Mesendoderm (in vitro differentiated cells): ENCODE data around the gene SLC35C1.
"Not testable (repeated sequence)": the region's sequence is repeated elsewhere in the genome, so short reads cannot be mapped to it uniquely, and the experiment has no call there.

Experiments
- DNase-seq: peaks from one replicate; pipeline ENCODE4 v3.0.0; 2013
- H2AK5ac ChIP-seq: 2 replicates; pipeline ENCODE4 v1.6.1; 2013; ENCODE audit warnings: low read length, inconsistent platforms
- H2BK120ac ChIP-seq: 2 replicates; pipeline ENCODE4 v1.6.1; 2013; ENCODE audit warnings: low read depth, mild to moderate bottlenecking, low read length, moderate library complexity, mixed read lengths
- H2BK15ac ChIP-seq: replicated peaks from 2 replicates; pipeline ENCODE4 v1.6.1; 2013; ENCODE audit warnings: low read depth, mild to moderate bottlenecking, moderate library complexity
- H2BK5ac ChIP-seq: 2 replicates; pipeline ENCODE4 v1.6.1; 2013; ENCODE audit warnings: low read length, inconsistent platforms
- H3K18ac ChIP-seq: 2 replicates; pipeline ENCODE4 v1.6.1; 2013; ENCODE audit warnings: mild to moderate bottlenecking, low read length, mixed read lengths
- H3K23ac ChIP-seq: one replicate; pipeline ENCODE4 v1.6.1; 2013; ENCODE audit warnings: low read length
- H3K27ac ChIP-seq: 2 replicates; pipeline ENCODE4 v1.5.1; 2013; ENCODE audit warnings: low read depth, mild to moderate bottlenecking, inconsistent platforms, low read length, moderate library complexity
- H3K27me3 ChIP-seq: 2 replicates; pipeline ENCODE4 v1.6.1; 2013; ENCODE audit warnings: low read length, control low read depth, mild to moderate bottlenecking, inconsistent platforms; ENCODE audit not compliant: insufficient read depth, poor library complexity
- H3K36me3 ChIP-seq: 2 replicates; pipeline ENCODE4 v1.6.1; 2013; ENCODE audit warnings: low read length, inconsistent platforms; ENCODE audit not compliant: control insufficient read depth, insufficient read depth
- H3K4ac ChIP-seq: one replicate; pipeline ENCODE4 v1.6.1; 2013; ENCODE audit warnings: low read depth, mild to moderate bottlenecking, low read length, moderate library complexity
- H3K4me1 ChIP-seq: 2 replicates; pipeline ENCODE4 v1.6.1; 2013; ENCODE audit warnings: low read depth, low read length, inconsistent platforms; ENCODE audit not compliant: control insufficient read depth
- H3K4me2 ChIP-seq: 2 replicates; pipeline ENCODE4 v1.6.1; 2013; ENCODE audit warnings: low read length
- H3K4me3 ChIP-seq: 2 replicates; pipeline ENCODE4 v1.5.1; 2013; ENCODE audit warnings: mild to moderate bottlenecking, low read length
- H3K56ac ChIP-seq: one replicate; pipeline ENCODE4 v1.6.1; 2013; ENCODE audit warnings: low read length
- H3K79me1 ChIP-seq: 2 replicates; pipeline ENCODE4 v1.6.1; 2013; ENCODE audit warnings: low read length, inconsistent platforms
- H3K79me2 ChIP-seq: 2 replicates; pipeline ENCODE4 v1.6.1; 2013; ENCODE audit warnings: mild to moderate bottlenecking, low read length; ENCODE audit not compliant: control insufficient read depth, insufficient read depth
- H3K9ac ChIP-seq: 2 replicates; pipeline ENCODE4 v1.6.1; 2013; ENCODE audit warnings: low read length, inconsistent platforms
- H4K5ac ChIP-seq: one replicate; pipeline ENCODE4 v1.6.1; 2013; ENCODE audit warnings: low read length
- H4K8ac ChIP-seq: one replicate; pipeline ENCODE4 v1.6.1; 2013; ENCODE audit warnings: low read depth, mild to moderate bottlenecking, control low read depth, low read length, moderate library complexity
- WGBS: extraction: QIAGEN DNeasy Blood & Tissue Kit; methylation state at CpG from one replicate; pipeline ENCODE4 v1.1.7; 2013; ENCODE audit warnings: low lambda C conversion rate, missing lambda C conversion rate; ENCODE audit not compliant: insufficient coverage; ENCODE audit errors: extremely low coverage; 5-methylcytosine and 5-hydroxymethylcytosine counted together

The SLC35C1 gene

GRCh38 chr11:45817191-45817590 lies 12.2 kb downstream of the SLC35C1 start:
- WGBS = no CpG with 5 or more reads among the region's 7 CpGs
- H3K56ac ChIP-seq = no peak overlapping the region

DNA sequence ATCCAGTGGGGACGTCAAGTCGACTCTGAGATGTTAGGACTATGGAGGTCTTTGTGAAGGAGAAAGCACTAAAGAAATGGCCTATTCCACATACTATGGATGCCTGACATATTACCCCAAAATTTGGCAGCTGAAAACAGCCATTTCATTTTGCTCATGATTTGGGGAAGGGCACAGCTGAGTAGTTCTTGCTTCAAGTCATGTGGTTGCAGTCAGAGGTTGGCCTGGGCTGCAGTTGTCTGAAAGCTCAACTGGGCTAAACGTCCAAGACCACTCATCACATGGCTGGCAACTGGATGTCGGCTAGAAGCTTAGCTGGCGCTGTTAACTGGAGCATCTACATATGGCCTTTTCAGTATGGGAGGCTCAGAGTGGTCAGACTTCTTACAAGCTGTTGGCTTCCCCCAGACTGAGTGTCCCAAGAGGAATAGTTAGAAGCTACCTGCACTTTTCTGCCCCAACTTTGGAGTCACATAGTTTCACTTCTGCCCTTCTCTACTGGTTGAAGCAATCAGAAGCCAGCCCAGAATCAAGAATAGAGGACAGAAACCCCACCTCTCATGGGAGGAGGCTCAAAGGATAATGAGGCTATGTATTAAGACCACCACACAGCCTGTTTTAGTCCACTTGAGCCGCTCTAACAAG lies 14.1 kb downstream of the SLC35C1 start:
- Histone ChIP-seq H2BK15ac (no peak overlapping the region), H4K5ac (no peak overlapping the region), H3K18ac (no peak overlapping the region), H3K4me2 (no peak overlapping the region), H3K4me3 (no peak overlapping the region), H3K23ac (no peak overlapping the region), H3K9ac (no peak overlapping the region), H3K56ac (no peak overlapping the region), H3K79me2 (no peaks in the 10 kb centered on the region), H3K4ac (no peak overlapping the region), H4K8ac (no peak overlapping the region), H3K27ac (no peak overlapping the region), H3K27me3 (no peaks in the 10 kb centered on the region), H3K4me1 (no peaks in the 10 kb centered on the region), H2BK120ac (no peak overlapping the region), H2AK5ac (no peak overlapping the region), H2BK5ac (no peak overlapping the region), H3K79me1 (no peaks in the 10 kb centered on the region), H3K36me3 (no peaks in the 10 kb centered on the region)
- no CpG with 5 or more reads among the region's 6 CpGs for WGBS
- no peak for DNase-seq

More at GRCh38 chr11:45817191-45817590, 12.2 kb downstream of the SLC35C1 start:
- no peaks in the 10 kb centered on the region for H3K27me3 ChIP-seq
- H3K4me2 ChIP-seq = no peak overlapping the region
- H3K36me3 ChIP-seq = no peaks in the 10 kb centered on the region
- H3K23ac ChIP-seq = no peak overlapping the region
- H3K27ac ChIP-seq = no peak overlapping the region
- no peaks in the 10 kb centered on the region for H3K79me1 ChIP-seq
- H2BK120ac ChIP-seq = no peak overlapping the region
- no peak overlapping the region for H4K8ac ChIP-seq
- no peak overlapping the region for H2BK15ac ChIP-seq
- H3K79me2 ChIP-seq = no peaks in the 10 kb centered on the region
- H3K4me3 ChIP-seq = no peak overlapping the region
- H2BK5ac ChIP-seq = no peak overlapping the region
- H3K9ac ChIP-seq = no peak overlapping the region
- H3K4me1 ChIP-seq = no peaks in the 10 kb centered on the region
- H2AK5ac ChIP-seq = no peak overlapping the region
- H3K18ac ChIP-seq = no peak overlapping the region
- no peak for DNase-seq
- H3K4ac ChIP-seq = no peak overlapping the region
- no peak overlapping the region for H4K5ac ChIP-seq

- H3K4me1 ChIP-seq = no peaks in the 10 kb centered on the region
- no peak overlapping the region for H2BK5ac ChIP-seq
- H3K18ac ChIP-seq = no peak overlapping the region
- no peak overlapping the region for H3K4ac ChIP-seq
- H4K5ac ChIP-seq = no peak overlapping the region
- no CpG with 5 or more reads among the region's 5 CpGs for WGBS
- H4K8ac ChIP-seq = no peak overlapping the region
- no peak overlapping the region for H3K27ac ChIP-seq
- no peaks in the 10 kb centered on the region for H3K79me2 ChIP-seq
- H3K9ac ChIP-seq = no peak overlapping the region
- H3K27me3 ChIP-seq = no peaks in the 10 kb centered on the region
- no peak overlapping the region for H2AK5ac ChIP-seq
- H2BK120ac ChIP-seq = no peak overlapping the region
- H3K4me3 ChIP-seq = no peak overlapping the region
- no peak for DNase-seq
- H3K79me1 ChIP-seq = no peaks in the 10 kb centered on the region
- no peak overlapping the region for H3K4me2 ChIP-seq
- H3K36me3 ChIP-seq = no peaks in the 10 kb centered on the region
- no peak overlapping the region for H3K56ac ChIP-seq
- no peak overlapping the region for H2BK15ac ChIP-seq
- no peak overlapping the region for H3K23ac ChIP-seq
Measured at GRCh38 chr11:45820211-45820857, 15.4 kb downstream of the SLC35C1 start.

- H3K4me2 ChIP-seq, DNase-seq, H3K4ac ChIP-seq, H3K23ac ChIP-seq, H3K79me1 ChIP-seq, H2AK5ac ChIP-seq, H3K18ac ChIP-seq, H2BK15ac ChIP-seq, H3K56ac ChIP-seq, H3K27me3 ChIP-seq, H2BK5ac ChIP-seq, H4K5ac ChIP-seq, H3K79me2 ChIP-seq, H3K27ac ChIP-seq, H2BK120ac ChIP-seq, H3K4me1 ChIP-seq, H4K8ac ChIP-seq, H3K36me3 ChIP-seq, H3K9ac ChIP-seq, H3K4me3 ChIP-seq: not testable (repeated sequence)
- WGBS = no CpG with 5 or more reads among the region's 7 CpGs
Measured at GRCh38 chr11:45826492-45826891, 21.5 kb downstream of the SLC35C1 start.

- Histone ChIP-seq H3K4me2 (no peak overlapping the region), H3K27ac (no peak overlapping the region), H3K9ac (no peak overlapping the region), H3K18ac (no peak overlapping the region), H3K4me3 (no peak overlapping the region), H3K4me1 (no peaks in the 10 kb centered on the region), H2BK15ac (no peak overlapping the region), H3K23ac (no peak overlapping the region), H4K5ac (no peak overlapping the region), H3K79me1 (no peaks in the 10 kb centered on the region), H2BK5ac (no peak overlapping the region), H3K56ac (no peak overlapping the region), H4K8ac (no peak overlapping the region), H3K36me3 (no peaks in the 10 kb centered on the region), H3K79me2 (no peaks in the 10 kb centered on the region), H3K27me3 (no peaks in the 10 kb centered on the region), H2AK5ac (no peak overlapping the region), H2BK120ac (no peak overlapping the region), H3K4ac (no peak overlapping the region)
- WGBS = no CpG with 5 or more reads among the region's 4 CpGs
- no peak for DNase-seq
Measured at GRCh38 chr11:45827123-45827522, 22.2 kb downstream of the SLC35C1 start.

GRCh38 chr11:45828996-45829395 lies 24.0 kb downstream of the SLC35C1 start:
- Histone ChIP-seq H3K18ac (no peak overlapping the region), H3K9ac (no peak overlapping the region)
- no CpG with 5 or more reads among the region's 4 CpGs for WGBS

More at GRCh38 chr11:45828996-45829395, 24.0 kb downstream of the SLC35C1 start:
- Histone ChIP-seq H2AK5ac (no peak overlapping the region), H3K23ac (no peak overlapping the region), H3K4me3 (no peak overlapping the region), H3K27me3 (no peaks in the 10 kb centered on the region), H3K4me2 (no peak overlapping the region), H4K8ac (no peak overlapping the region), H3K79me1 (no peaks in the 10 kb centered on the region), H2BK15ac (no peak overlapping the region), H3K79me2 (no peaks in the 10 kb centered on the region), H4K5ac (no peak overlapping the region), H3K27ac (no peak overlapping the region), H3K4me1 (no peaks in the 10 kb centered on the region), H3K4ac (no peak overlapping the region), H2BK120ac (no peak overlapping the region), H2BK5ac (no peak overlapping the region), H3K36me3 (no peaks in the 10 kb centered on the region), H3K56ac (no peak overlapping the region)
- no peak for DNase-seq
